Neural progenitor cell (in vitro differentiated cells): ENCODE data around the gene HHATL. TPM values are rescaled to one million over a fixed set of nuclear protein-coding genes. Genes with fewer than 3 reads are reported as not detected.

Experiments used
- DNase-seq: peaks from one replicate; pipeline ENCODE4 v3.0.0-alpha.2; 2016; ENCODE audit warnings: low spot score
- H2AFZ ChIP-seq: fragments of 200-600 bp; sonication (generic); replicated peaks from 2 replicates; pipeline ENCODE4 v1.6.1; 2016; ENCODE audit warnings: antibody characterized with exemption
- H3F3A ChIP-seq: fragments of 200-600 bp; sonication (generic); 2 replicates; pipeline ENCODE4 v1.6.1; 2016; ENCODE audit warnings: antibody characterized with exemption, low read depth
- H3K27ac ChIP-seq: fragments of 200-600 bp; sonication (generic); 2 replicates; pipeline ENCODE4 v1.5.1; 2016; ENCODE audit warnings: mild to moderate bottlenecking
- H3K27me3 ChIP-seq: fragments of 200-600 bp; sonication (generic); 2 replicates; pipeline ENCODE4 v1.6.1; 2016; ENCODE audit warnings: mild to moderate bottlenecking, moderate library complexity
- H3K36me3 ChIP-seq: fragments of 200-600 bp; sonication (generic); 2 replicates; pipeline ENCODE4 v1.5.1; 2016
- H3K4me1 ChIP-seq: fragments of 200-600 bp; sonication (generic); 2 replicates; pipeline ENCODE4 v1.6.1; 2016; ENCODE audit warnings: mixed run types
- H3K4me2 ChIP-seq: fragments of 200-600 bp; sonication (generic); 2 replicates; pipeline ENCODE4 v1.6.1; 2016
- H3K4me3 ChIP-seq: fragments of 200-600 bp; sonication (generic); 2 replicates; pipeline ENCODE4 v1.5.1; 2016
- H3K79me2 ChIP-seq: fragments of 200-600 bp; sonication (generic); 2 replicates; pipeline ENCODE4 v1.6.1; 2016; ENCODE audit warnings: low read depth
- H3K9ac ChIP-seq: fragments of 200-600 bp; sonication (generic); 2 replicates; pipeline ENCODE4 v1.6.1; 2016
- H3K9me3 ChIP-seq: fragments of 200-600 bp; sonication (generic); 2 replicates; pipeline ENCODE4 v1.5.1; 2016; ENCODE audit warnings: low read depth
- H4K20me1 ChIP-seq: fragments of 200-600 bp; sonication (generic); 2 replicates; pipeline ENCODE4 v1.6.1; 2016; ENCODE audit warnings: low read depth
- H3K27ac Mint-ChIP-seq: 3 replicates; pipeline ENCODE4 v1.8.0; 2021; ENCODE audit warnings: mixed read lengths
- H3K27me3 Mint-ChIP-seq: 2 replicates; pipeline ENCODE4 v1.8.0; 2022; ENCODE audit warnings: low read depth, mild to moderate bottlenecking, inconsistent platforms, moderate library complexity, mixed read lengths; ENCODE audit not compliant: insufficient read depth
- H3K36me3 Mint-ChIP-seq: 3 replicates; pipeline ENCODE4 v1.8.0; 2021; ENCODE audit warnings: mixed read lengths
- H3K4me1 Mint-ChIP-seq: 3 replicates; pipeline ENCODE4 v1.8.0; 2021; ENCODE audit warnings: mixed read lengths
- H3K4me3 Mint-ChIP-seq: 3 replicates; pipeline ENCODE4 v1.8.0; 2021; ENCODE audit warnings: mild to moderate bottlenecking, moderate library complexity, mixed read lengths
- H3K9me3 Mint-ChIP-seq: 3 replicates; pipeline ENCODE4 v1.8.0; 2020; ENCODE audit warnings: mixed read lengths
- EZH2 ChIP-seq: fragments of 200-600 bp; sonication (generic); IDR thresholded peaks from 2 replicates; pipeline ENCODE4 v1.6.1; 2017; ENCODE audit warnings: antibody characterized with exemption, mild to moderate bottlenecking, moderate library complexity
- EZH2phosphoT487 ChIP-seq: fragments of 200-600 bp; sonication (generic); IDR thresholded peaks from 2 replicates; pipeline ENCODE4 v1.6.1; 2017; ENCODE audit warnings: antibody characterized with exemption
- total RNA-seq: library from RNA; depleted of rRNA; stranded (reverse); fragments of >200 nt; gene quantifications from 2 replicates; pipeline ENCODE4 v1.2.3, GENCODE V29; 2015; ENCODE audit warnings: low replicate concordance
- TF ChIP-seq, protein P1 (sequence below): fragments of 200-600 bp; sonication (generic); IDR thresholded peaks from 2 replicates; pipeline ENCODE4 v1.5.1; 2017; ENCODE audit warnings: antibody characterized with exemption, mild to moderate bottlenecking

The HHATL gene
- total RNA-seq, 1 donor from 2014 or later = not detected

DNA sequence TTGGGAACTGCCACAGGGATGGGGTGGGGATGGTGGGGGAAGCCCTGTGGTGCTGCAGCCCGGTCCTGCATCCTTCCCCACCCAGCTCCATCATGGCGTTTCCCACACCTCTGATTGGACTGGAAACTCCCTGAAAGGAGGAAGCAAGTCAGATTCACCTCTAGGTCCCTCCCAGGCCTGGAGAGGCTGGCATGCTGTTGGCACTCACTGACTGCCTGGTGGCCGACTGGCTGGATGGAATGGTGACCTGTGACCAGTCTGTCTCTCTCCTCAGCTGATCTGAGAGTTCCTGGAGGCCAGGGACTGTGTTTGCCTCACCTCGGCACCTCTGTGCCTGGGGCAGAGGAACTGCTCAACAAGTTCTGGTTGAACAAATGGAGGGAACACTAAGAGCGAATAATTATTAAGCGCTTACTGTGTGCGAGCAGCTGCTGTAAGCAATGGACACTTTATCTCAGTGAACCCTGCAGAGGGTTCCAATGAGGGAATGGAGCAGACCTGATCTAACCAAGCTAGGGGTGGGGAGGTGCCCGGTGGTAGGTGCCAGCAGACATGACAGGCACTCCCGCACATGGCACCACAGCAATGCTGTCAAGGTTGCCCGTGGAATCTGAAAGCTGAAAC lies 3.5 kb upstream of the HHATL start:
- no peaks in the 10 kb centered on the region for H3K4me1 ChIP-seq
- H3K27ac ChIP-seq = no peak overlapping the region
- H3K27ac Mint-ChIP-seq = no peak overlapping the region
- H3K36me3 ChIP-seq = no peaks in the 10 kb centered on the region
- no peak for DNase-seq
- TF ChIP-seq EZH2 = no peak
- TF ChIP-seq EZH2phosphoT487 = no peak
- TF ChIP-seq, protein P1, sequence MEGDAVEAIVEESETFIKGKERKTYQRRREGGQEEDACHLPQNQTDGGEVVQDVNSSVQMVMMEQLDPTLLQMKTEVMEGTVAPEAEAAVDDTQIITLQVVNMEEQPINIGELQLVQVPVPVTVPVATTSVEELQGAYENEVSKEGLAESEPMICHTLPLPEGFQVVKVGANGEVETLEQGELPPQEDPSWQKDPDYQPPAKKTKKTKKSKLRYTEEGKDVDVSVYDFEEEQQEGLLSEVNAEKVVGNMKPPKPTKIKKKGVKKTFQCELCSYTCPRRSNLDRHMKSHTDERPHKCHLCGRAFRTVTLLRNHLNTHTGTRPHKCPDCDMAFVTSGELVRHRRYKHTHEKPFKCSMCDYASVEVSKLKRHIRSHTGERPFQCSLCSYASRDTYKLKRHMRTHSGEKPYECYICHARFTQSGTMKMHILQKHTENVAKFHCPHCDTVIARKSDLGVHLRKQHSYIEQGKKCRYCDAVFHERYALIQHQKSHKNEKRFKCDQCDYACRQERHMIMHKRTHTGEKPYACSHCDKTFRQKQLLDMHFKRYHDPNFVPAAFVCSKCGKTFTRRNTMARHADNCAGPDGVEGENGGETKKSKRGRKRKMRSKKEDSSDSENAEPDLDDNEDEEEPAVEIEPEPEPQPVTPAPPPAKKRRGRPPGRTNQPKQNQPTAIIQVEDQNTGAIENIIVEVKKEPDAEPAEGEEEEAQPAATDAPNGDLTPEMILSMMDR = no peak
- no peak overlapping the region for H3K4me3 ChIP-seq
- no peaks in the 10 kb centered on the region for H3K79me2 ChIP-seq
- H2AFZ ChIP-seq = no peak overlapping the region
- no peaks in the 10 kb centered on the region for H3K27me3 ChIP-seq
- H4K20me1 ChIP-seq = peaks cover 10% of the 10 kb centered on the region
- H3K4me3 Mint-ChIP-seq = no peak overlapping the region
- no peaks in the 10 kb centered on the region for H3K4me1 Mint-ChIP-seq
- no peaks in the 10 kb centered on the region for H3K9me3 ChIP-seq
- H3K27me3 Mint-ChIP-seq = peaks cover 20% of the 10 kb centered on the region
- H3K9me3 Mint-ChIP-seq = no peaks in the 10 kb centered on the region
- no peaks in the 10 kb centered on the region for H3F3A ChIP-seq
- H3K36me3 Mint-ChIP-seq = no peaks in the 10 kb centered on the region
- H3K4me2 ChIP-seq = no peak overlapping the region
- H3K9ac ChIP-seq = no peak overlapping the region

DNA sequence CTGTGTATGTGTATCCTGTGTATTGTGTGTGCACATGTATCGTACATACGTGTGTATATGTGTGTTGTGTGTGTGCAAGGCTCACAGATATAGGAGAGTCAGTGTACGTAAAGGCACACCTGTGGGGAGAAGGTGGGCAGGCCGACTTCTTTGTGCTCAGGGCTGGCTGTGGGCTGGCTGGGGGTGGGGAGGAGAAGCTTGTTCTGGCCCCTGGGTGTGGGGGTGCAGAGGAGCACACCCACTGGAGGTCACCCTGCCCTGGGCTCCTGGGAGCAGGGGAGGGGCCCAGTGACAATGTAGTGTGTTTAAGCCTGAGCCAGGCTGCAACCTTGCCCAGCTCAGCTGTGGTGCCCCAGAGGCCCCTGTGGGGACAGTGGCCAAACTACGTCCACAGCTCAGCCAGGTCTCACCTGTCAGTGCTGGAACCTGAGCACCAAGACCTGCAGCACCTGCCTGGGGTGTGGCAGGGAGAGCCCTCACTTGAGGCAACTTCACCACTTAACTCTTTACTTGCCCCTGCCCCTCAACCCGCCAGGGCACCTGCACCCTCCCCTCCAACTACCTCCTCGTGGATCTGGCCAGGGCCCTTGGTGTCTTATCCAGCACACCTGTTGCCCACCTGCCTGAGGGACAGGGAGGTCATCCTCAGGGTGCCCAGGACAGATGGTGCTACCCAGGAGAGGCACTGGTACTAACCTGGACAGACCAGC lies 2.6 kb upstream of the HHATL start:
- Histone ChIP-seq H3K9me3 (no peaks in the 10 kb centered on the region), H3K79me2 (no peaks in the 10 kb centered on the region), H3K4me3 (no peak overlapping the region), H3K36me3 (no peaks in the 10 kb centered on the region), H3F3A (no peaks in the 10 kb centered on the region), H3K4me2 (no peak overlapping the region), H2AFZ (no peak overlapping the region), H3K27ac (no peak overlapping the region), H3K9ac (no peak overlapping the region), H4K20me1 (peaks cover 14% of the 10 kb centered on the region), H3K4me1 (no peaks in the 10 kb centered on the region), H3K27me3 (no peaks in the 10 kb centered on the region)
- H3K36me3 Mint-ChIP-seq = no peaks in the 10 kb centered on the region
- H3K27me3 Mint-ChIP-seq = peaks cover 20% of the 10 kb centered on the region
- no peaks in the 10 kb centered on the region for H3K4me1 Mint-ChIP-seq
- no peak overlapping the region for H3K27ac Mint-ChIP-seq
- TF ChIP-seq, protein P1 = no peak
- H3K4me3 Mint-ChIP-seq = no peak overlapping the region
- H3K9me3 Mint-ChIP-seq = no peaks in the 10 kb centered on the region
- no peak for DNase-seq

DNA sequence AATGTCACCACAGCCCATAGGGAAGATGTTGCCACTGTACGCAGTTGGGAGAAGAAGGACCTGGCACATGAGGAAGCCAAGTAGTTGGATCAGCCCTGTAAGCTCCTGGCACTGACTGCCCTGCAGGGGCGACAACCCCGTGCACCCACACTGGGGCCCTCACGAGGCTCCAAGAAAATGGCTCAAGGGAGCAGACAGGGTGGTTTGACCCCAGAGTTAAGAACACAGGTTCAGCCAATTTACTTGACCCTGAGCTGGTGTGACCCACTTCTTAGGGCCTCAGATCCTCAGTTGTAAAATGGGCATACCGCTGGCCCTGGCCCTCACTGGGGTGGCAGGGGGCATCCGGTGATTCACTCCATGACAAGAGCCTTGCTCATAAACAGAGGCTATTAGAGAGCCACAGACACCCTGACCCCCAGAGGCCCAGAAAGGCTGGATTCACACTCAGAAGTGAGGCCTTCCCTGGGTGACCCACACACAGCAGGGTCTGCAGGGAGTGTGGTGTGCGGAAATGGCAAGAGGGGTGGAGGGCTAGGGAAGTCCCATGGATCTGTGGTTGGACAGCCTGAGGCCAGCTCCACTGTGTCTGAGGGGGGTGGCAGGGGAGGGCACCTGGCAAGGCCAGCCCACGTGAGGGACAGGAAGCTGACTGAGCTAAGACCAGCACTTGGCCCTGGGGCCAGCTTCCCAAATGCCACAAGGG lies 1.7 kb upstream of the HHATL start:
- Histone ChIP-seq H2AFZ (no peak overlapping the region), H3K4me1 (no peaks in the 10 kb centered on the region), H3K79me2 (no peaks in the 10 kb centered on the region), H3K36me3 (no peaks in the 10 kb centered on the region), H3K27me3 (no peaks in the 10 kb centered on the region), H3K9ac (no peak overlapping the region), H3K4me2 (no peak overlapping the region), H4K20me1 (peaks cover 14% of the 10 kb centered on the region), H3F3A (no peaks in the 10 kb centered on the region), H3K9me3 (no peaks in the 10 kb centered on the region), H3K4me3 (no peak overlapping the region), H3K27ac (no peak overlapping the region)
- peaks cover 2% of the 10 kb centered on the region for H3K9me3 Mint-ChIP-seq
- peaks cover 20% of the 10 kb centered on the region for H3K27me3 Mint-ChIP-seq
- no peaks in the 10 kb centered on the region for H3K4me1 Mint-ChIP-seq
- DNase-seq = no peak
- no peak overlapping the region for H3K27ac Mint-ChIP-seq
- TF ChIP-seq EZH2 (no peak), EZH2phosphoT487 (no peak)
- TF ChIP-seq, protein P1 = no peak
- H3K4me3 Mint-ChIP-seq = no peak overlapping the region
- H3K36me3 Mint-ChIP-seq = no peaks in the 10 kb centered on the region
